Activated T-helper 1 cell treated with anti-CD3 and anti-CD28 coated beads, Interleukin-12 subunit alpha, Interleukin-12 subunit beta, Interleukin-2, Interleukin-4 antibody, amounts not matched to agents 30 ng/mL and 10 ng/mL and 1 ng/mL, durations not matched to agents 14 hours and 24 hours and 36 hours (primary cell): Measurements from ENCODE around the gene SUMF1. TPM values are rescaled to one million over a fixed set of nuclear protein-coding genes. Genes with fewer than 3 reads are reported as not detected.

Experiments
- DNase-seq: peaks from one replicate; pipeline ENCODE4 v3.0.0; 2021; ENCODE audit warnings: low spot score
- H3K27ac Mint-ChIP-seq: one replicate; pipeline ENCODE4 v1.8.0; 2021; ENCODE audit warnings: mild to moderate bottlenecking, mixed read lengths
- H3K27me3 Mint-ChIP-seq: one replicate; pipeline ENCODE4 v1.8.0; 2022; ENCODE audit warnings: mild to moderate bottlenecking, moderate library complexity, mixed read lengths; ENCODE audit not compliant: insufficient read depth
- H3K36me3 Mint-ChIP-seq: one replicate; pipeline ENCODE4 v1.8.0; 2021; ENCODE audit warnings: low read depth, mixed read lengths
- H3K4me1 Mint-ChIP-seq: one replicate; pipeline ENCODE4 v1.8.0; 2021; ENCODE audit warnings: low read depth, mixed read lengths
- H3K4me3 Mint-ChIP-seq: one replicate; pipeline ENCODE4 v1.8.0; 2021; ENCODE audit warnings: mild to moderate bottlenecking, moderate library complexity, mixed read lengths
- H3K9me3 Mint-ChIP-seq: one replicate; pipeline ENCODE4 v1.8.0; 2021; ENCODE audit warnings: mixed read lengths
- intact Hi-C: fragments of 100-400 bp; cut with micrococcal nuclease; formaldehyde crosslinking; loops from one replicate; pipeline ENCODE4 v1.15.1; 2024
- total RNA-seq: library from RNA; stranded (reverse); gene quantifications from 2 replicates; pipeline ENCODE4 v1.2.3, GENCODE V29; 2022

The SUMF1 gene
- total RNA-seq, 1 donor from 2014 or later: 6.1 TPM

DNA sequence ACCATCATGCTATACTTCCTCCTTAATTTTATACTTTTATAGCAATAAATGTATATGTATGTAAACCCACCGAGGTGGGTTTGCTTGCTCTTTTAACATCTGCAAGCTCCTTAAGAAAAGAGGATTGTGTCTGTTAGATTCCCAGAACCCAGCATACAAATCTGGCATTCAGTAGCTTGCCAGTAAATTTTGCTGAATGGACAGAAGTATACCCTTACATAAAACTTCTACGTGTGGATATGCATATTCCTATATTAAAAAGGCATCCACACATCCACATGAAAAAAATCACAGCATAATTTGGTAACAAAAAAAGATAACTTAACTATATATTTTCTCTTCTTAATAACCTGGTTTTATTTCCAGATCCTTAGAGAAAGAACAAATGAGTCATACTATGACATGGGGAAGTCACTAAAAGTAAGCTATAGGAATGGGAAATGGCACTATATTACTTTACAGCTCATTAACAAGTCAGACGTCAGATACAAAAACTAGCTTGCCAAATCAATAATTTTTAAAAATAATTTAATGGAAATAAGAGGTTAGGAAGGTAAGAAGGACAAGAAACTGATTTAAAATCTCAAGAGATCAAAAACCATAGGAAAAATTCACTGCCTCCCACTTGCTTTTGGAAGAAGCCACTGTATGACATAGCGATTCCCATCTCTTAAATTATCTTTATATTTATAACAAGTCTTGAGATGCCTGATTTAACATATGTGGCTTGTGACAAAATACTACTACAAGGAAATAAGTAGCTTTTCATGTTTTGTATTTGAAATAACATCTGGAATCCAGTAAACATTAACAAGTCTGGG, 68.7 kb downstream of the SUMF1 start:
- Mint-ChIP-seq H3K4me1 (peaks cover 57% of the 10 kb centered on the region), H3K4me3 (no peak overlapping the region)
- intact Hi-C loops: no loop called here

DNA sequence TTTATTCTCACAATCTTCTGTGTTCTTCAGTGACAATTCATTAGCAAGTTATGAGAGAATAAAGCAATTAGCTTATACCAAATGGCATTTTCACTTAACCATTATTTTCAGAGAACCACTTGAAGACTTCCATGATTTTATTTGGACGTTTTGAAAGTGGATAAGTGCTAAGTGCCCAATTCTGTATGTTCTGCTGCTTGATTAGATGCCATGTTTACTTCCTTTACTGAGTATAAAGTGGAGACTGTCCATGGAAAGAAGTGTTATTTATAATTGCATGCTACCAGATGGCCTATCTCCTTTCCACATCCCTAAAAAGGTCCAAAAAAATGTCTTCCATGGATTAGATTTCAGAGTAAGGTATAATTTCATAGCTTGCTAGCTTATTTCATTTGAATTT, 69.6 kb downstream of the SUMF1 start:
- intact Hi-C loops: no loop called here
- peaks cover 22% of the 10 kb centered on the region for H3K36me3 Mint-ChIP-seq
- H3K4me3 Mint-ChIP-seq: no peak overlapping the region
- no peak for DNase-seq
- H3K27ac Mint-ChIP-seq: no peak overlapping the region
- H3K9me3 Mint-ChIP-seq: peaks cover 12% of the 10 kb centered on the region
- H3K4me1 Mint-ChIP-seq: peaks cover 62% of the 10 kb centered on the region
- no peaks in the 10 kb centered on the region for H3K27me3 Mint-ChIP-seq

More for the DNA sequence above, 68.7 kb downstream of the SUMF1 start:
- peaks cover 1% of the 10 kb centered on the region for H3K27me3 Mint-ChIP-seq
- H3K36me3 Mint-ChIP-seq: peaks cover 25% of the 10 kb centered on the region
- H3K9me3 Mint-ChIP-seq: peaks cover 9% of the 10 kb centered on the region
- no peak overlapping the region for H3K27ac Mint-ChIP-seq
- DNase-seq: no peak

DNA sequence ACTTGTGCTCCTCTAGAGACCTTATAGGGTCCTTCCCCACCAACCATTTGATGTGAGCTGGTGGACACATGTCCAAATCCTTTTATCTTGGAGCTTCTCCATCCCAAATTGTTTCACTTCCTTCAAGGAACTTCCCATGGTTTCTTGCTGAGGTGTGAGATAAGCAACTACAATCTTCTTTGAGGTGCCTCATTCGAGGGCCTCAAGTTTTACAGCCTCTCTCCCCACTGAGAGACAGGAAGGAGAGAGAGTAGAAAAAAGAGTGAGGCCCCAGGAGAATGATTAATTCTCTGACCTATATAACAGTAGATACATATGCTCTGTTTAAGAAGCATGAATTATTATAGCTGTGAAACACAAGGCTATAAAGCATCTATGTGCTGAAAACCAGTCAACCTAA, 70.5 kb downstream of the SUMF1 start:
- no peak overlapping the region for H3K4me3 Mint-ChIP-seq

GRCh38 chr3:4396006-4396405, 71.1 kb downstream of the SUMF1 start:
- no peak for DNase-seq
- H3K9me3 Mint-ChIP-seq: peaks cover 14% of the 10 kb centered on the region
- peaks cover 48% of the 10 kb centered on the region for H3K4me1 Mint-ChIP-seq
- intact Hi-C loops: no loop called here
- H3K4me3 Mint-ChIP-seq: no peak overlapping the region
- no peaks in the 10 kb centered on the region for H3K27me3 Mint-ChIP-seq
- peak overlapping the region; percentile 71 for H3K27ac Mint-ChIP-seq
- peaks cover 20% of the 10 kb centered on the region for H3K36me3 Mint-ChIP-seq

More for the DNA sequence above, 70.5 kb downstream of the SUMF1 start:
- Mint-ChIP-seq H3K27me3 (no peaks in the 10 kb centered on the region), H3K4me1 (peaks cover 53% of the 10 kb centered on the region), H3K36me3 (peaks cover 20% of the 10 kb centered on the region), H3K9me3 (peaks cover 12% of the 10 kb centered on the region), H3K27ac (peak overlapping the region; percentile 36)
- DNase-seq: no peak
- intact Hi-C loops: no loop called here

- Mint-ChIP-seq H3K36me3 (peaks cover 21% of the 10 kb centered on the region), H3K9me3 (peaks cover 18% of the 10 kb centered on the region), H3K4me3 (peak overlapping the region; percentile 20), H3K27ac (peak overlapping the region; percentile 71), H3K4me1 (peaks cover 48% of the 10 kb centered on the region), H3K27me3 (no peaks in the 10 kb centered on the region)
- no peak for DNase-seq
- intact Hi-C loops: loop anchor here (1.0 to 2.0 kb wide), 3 partner anchors 8 to 45 kb away; no protein-coding TSS in a partner anchor
Observed at GRCh38 chr3:4395448-4395847, 71.6 kb downstream of the SUMF1 start.

DNA sequence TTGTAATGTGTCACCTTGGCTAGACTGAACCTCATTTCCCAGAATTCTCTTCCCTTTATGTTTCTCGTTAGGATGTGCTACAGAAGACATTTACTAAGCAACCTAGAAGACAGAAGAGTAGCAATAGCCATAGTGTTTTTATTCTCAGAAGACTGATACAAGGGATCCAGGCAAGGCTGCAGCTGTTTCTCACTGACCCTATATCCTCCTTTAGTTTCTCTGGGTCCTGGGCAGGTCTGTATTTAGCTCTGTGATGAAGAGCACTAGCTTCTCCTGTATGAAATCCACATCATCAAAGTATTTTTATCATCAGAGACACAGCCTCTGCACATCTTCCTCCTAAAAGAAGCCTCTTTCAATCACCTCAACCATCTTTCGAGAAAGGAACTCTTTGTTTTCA, 72.5 kb downstream of the SUMF1 start:
- no peak for DNase-seq
- H3K27ac Mint-ChIP-seq: peak overlapping the region; percentile 78
- peaks cover 18% of the 10 kb centered on the region for H3K9me3 Mint-ChIP-seq
- H3K4me1 Mint-ChIP-seq: peaks cover 52% of the 10 kb centered on the region
- peaks cover 25% of the 10 kb centered on the region for H3K36me3 Mint-ChIP-seq
- peak overlapping the region; percentile 22 for H3K4me3 Mint-ChIP-seq
- no peaks in the 10 kb centered on the region for H3K27me3 Mint-ChIP-seq
- intact Hi-C loops: loop anchor here (2.0 kb wide), 1 partner anchor 44 kb away; no protein-coding TSS in a partner anchor

GRCh38 chr3:4394048-4394447, 73.0 kb downstream of the SUMF1 start:
- intact Hi-C loops: loop anchor here (2.0 kb wide), 1 partner anchor 43 kb away; no protein-coding TSS in a partner anchor
- peak; percentile 13 for DNase-seq
- H3K36me3 Mint-ChIP-seq: peaks cover 28% of the 10 kb centered on the region
- peaks cover 57% of the 10 kb centered on the region for H3K4me1 Mint-ChIP-seq
- peak overlapping the region; percentile 78 for H3K27ac Mint-ChIP-seq
- peaks cover 18% of the 10 kb centered on the region for H3K9me3 Mint-ChIP-seq
- H3K27me3 Mint-ChIP-seq: peaks cover 1% of the 10 kb centered on the region
- peak overlapping the region; percentile 22 for H3K4me3 Mint-ChIP-seq

- H3K4me3 Mint-ChIP-seq: no peak overlapping the region
- peaks cover 29% of the 10 kb centered on the region for H3K36me3 Mint-ChIP-seq
- H3K27me3 Mint-ChIP-seq: peaks cover 1% of the 10 kb centered on the region
- no peak for DNase-seq
- no peak overlapping the region for H3K27ac Mint-ChIP-seq
- H3K9me3 Mint-ChIP-seq: peaks cover 18% of the 10 kb centered on the region
- H3K4me1 Mint-ChIP-seq: peaks cover 67% of the 10 kb centered on the region
- intact Hi-C loops: no loop called here
Observed at GRCh38 chr3:4392992-4393391, 74.1 kb downstream of the SUMF1 start.

- Mint-ChIP-seq H3K4me1 (peaks cover 52% of the 10 kb centered on the region), H3K27ac (peak overlapping the region; percentile 88), H3K4me3 (peak overlapping the region; percentile 8), H3K27me3 (peaks cover 1% of the 10 kb centered on the region), H3K9me3 (peaks cover 6% of the 10 kb centered on the region), H3K36me3 (peaks cover 14% of the 10 kb centered on the region)
- intact Hi-C loops: loop anchor here (1.0 to 10.0 kb wide), 17 partner anchors 8 to 809 kb away; partner anchors contain the start of genes ARL8B, EDEM1, ITPR1 and SUMF1
- DNase-seq: no peak
Observed at GRCh38 chr3:4387210-4388204, 79.6 kb downstream of the SUMF1 start.

DNA sequence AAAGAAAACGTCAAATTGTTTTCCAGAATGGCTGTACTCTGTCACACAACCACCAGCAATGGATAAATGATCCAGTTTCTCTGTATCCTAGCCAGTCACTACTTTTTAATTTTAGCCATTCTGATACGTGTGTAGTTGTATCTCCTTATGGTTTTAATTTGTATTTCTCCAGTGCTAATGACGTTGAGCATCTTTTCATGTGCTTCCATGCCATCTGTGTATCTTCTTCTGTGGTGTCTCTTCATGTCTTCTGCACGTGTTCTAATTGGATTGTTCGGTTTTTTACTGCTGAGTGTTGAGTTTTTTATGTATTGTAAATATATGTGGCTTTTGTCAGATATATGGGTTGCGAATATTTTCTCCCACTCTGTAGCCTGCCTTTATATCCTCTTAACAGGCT, 81.9 kb downstream of the SUMF1 start:
- H3K27me3 Mint-ChIP-seq: peaks cover 1% of the 10 kb centered on the region

GRCh38 chr3:4380013-4380412, 87.1 kb downstream of the SUMF1 start:
- no peak for DNase-seq
- no peaks in the 10 kb centered on the region for H3K27me3 Mint-ChIP-seq
- intact Hi-C loops: loop anchor here (10.0 kb wide), 2 partner anchors 625 to 745 kb away; partner anchors contain the start of gene ARL8B
- H3K4me3 Mint-ChIP-seq: no peak overlapping the region
- peaks cover 2% of the 10 kb centered on the region for H3K36me3 Mint-ChIP-seq
- no peak overlapping the region for H3K27ac Mint-ChIP-seq
- peaks cover 3% of the 10 kb centered on the region for H3K9me3 Mint-ChIP-seq
- peaks cover 7% of the 10 kb centered on the region for H3K4me1 Mint-ChIP-seq

More for the DNA sequence above, 81.9 kb downstream of the SUMF1 start:
- no peaks in the 10 kb centered on the region for H3K9me3 Mint-ChIP-seq
- peaks cover 11% of the 10 kb centered on the region for H3K36me3 Mint-ChIP-seq
- H3K27ac Mint-ChIP-seq: no peak overlapping the region
- DNase-seq: no peak
- H3K4me1 Mint-ChIP-seq: peaks cover 52% of the 10 kb centered on the region
- H3K4me3 Mint-ChIP-seq: no peak overlapping the region
- intact Hi-C loops: loop anchor here (5.0 to 10.0 kb wide), 3 partner anchors 447 to 740 kb away; partner anchors contain the start of gene ARL8B

DNA sequence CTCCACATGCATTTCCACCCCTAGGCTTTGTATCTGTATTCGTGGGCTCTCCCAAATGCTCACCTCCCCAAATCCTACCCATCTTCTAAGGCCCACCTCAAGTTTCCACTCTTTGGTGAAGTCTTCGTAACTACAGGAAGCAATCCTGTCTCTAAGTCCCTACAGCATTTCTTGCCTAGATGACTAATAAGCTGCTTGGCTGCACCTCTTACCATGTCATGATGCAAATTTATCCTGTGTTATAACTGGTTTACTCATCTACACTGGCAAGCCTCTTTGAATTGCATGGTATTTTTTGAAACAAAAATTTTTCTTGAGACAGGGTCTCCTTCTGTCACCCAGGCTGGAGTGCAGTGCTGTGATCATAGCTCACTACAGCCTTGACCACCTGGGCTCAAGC, 90.6 kb downstream of the SUMF1 start:
- no peaks in the 10 kb centered on the region for H3K4me1 Mint-ChIP-seq
- H3K36me3 Mint-ChIP-seq: peaks cover 9% of the 10 kb centered on the region
- no peak for DNase-seq
- H3K4me3 Mint-ChIP-seq: no peak overlapping the region
- no peaks in the 10 kb centered on the region for H3K27me3 Mint-ChIP-seq
- intact Hi-C loops: no loop called here
- H3K27ac Mint-ChIP-seq: no peak overlapping the region
- H3K9me3 Mint-ChIP-seq: peaks cover 13% of the 10 kb centered on the region
